Endothelial cell of coronary artery (primary cell): ENCODE results near the gene OR8D2. TPM values are rescaled to one million over a fixed set of nuclear protein-coding genes. Genes with fewer than 3 reads are reported as not detected.

Experiments used
- total RNA-seq: library from RNA; depleted of rRNA; stranded (reverse); fragments of >200 nt; gene quantifications from 2 replicates; pipeline ENCODE4 v1.2.3, GENCODE V29; 2014

The OR8D2 gene, protein sequence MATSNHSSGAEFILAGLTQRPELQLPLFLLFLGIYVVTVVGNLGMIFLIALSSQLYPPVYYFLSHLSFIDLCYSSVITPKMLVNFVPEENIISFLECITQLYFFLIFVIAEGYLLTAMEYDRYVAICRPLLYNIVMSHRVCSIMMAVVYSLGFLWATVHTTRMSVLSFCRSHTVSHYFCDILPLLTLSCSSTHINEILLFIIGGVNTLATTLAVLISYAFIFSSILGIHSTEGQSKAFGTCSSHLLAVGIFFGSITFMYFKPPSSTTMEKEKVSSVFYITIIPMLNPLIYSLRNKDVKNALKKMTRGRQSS
- not detected in 2 replicates for total RNA-seq

DNA sequence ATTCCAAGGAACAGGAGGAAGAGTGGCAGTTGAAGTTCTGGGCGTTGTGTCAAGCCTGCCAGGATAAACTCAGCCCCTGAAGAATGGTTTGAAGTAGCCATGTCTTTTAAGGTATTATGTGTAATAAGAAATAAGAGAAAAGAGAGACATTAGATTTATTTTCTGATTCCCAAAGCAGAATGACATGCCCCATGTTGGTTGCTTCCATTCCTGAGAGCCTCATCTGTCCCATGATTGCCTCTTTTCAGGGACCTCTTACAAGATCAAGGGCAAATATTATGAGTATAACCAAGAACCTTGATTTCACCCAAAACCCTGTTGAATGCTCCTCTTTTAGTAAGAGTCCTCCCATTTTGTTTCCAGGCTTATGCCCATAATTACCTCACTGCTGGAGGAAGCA lies at the start of gene OR8D2:
OR8D2 (minus strand) TSS at position 101 of the 400 bp plus-strand sequence; CDS start at position 101, 0 bp downstream.

DNA sequence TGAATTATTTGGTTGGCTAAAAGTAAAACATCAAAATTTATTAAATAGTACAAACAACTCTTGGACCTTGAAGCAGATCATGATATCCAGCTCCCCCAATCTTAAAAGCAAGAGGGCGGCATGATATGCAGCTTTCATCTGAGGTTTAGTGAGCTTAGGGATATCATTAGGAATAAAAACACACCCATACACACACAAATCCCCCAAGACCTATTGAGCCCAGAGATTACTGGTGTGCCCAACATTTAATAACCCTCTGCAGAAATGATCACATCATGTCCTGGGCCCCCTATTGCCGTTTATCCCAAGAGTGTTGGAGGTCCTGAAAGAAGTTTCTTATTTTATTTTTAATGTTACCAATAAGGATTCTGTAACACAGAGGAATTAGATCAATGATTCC lies 6.1 kb downstream of the OR8D2 start, which contains the start of gene OR8D1:
OR8D1 (minus strand) TSS at position 101 of the 400 bp plus-strand sequence. CDS start 3,183 bp downstream, outside the sequence.

Other genes with a start within 250 kb of the OR8D2 start
- gene VWA5A, start 204.7 kb downstream of the OR8D2 start, total RNA-seq = 6.1 and 8.3 TPM in 2 replicates
- gene OR10D3, start 136.9 kb downstream of the OR8D2 start, total RNA-seq = not detected in 2 replicates
- gene OR8G1, start 79.1 kb downstream of the OR8D2 start, total RNA-seq = not detected in 2 replicates
- gene OR8G5, start 63.8 kb downstream of the OR8D2 start, total RNA-seq = not detected in 2 replicates
- gene OR8D1, start 6.2 kb downstream of the OR8D2 start, total RNA-seq = not detected in 2 replicates
- not detected in 2 replicates for gene OR8B2, start 64.3 kb upstream of the OR8D2 start, total RNA-seq
- not detected in 2 replicates for gene OR8B3, start 78.8 kb upstream of the OR8D2 start, total RNA-seq
- gene OR8B4, start 104.7 kb upstream of the OR8D2 start, total RNA-seq = not detected in 2 replicates
- gene OR8B8, start 125.5 kb upstream of the OR8D2 start, total RNA-seq = not detected in 2 replicates
- gene OR8B12, start 223.5 kb upstream of the OR8D2 start, total RNA-seq = not detected in 2 replicates
- not detected in 2 replicates for gene OR8A1, start 249.8 kb upstream of the OR8D2 start, total RNA-seq